HEK293 (cell line): Measurements from ENCODE around the gene ZNF17.

Experiments
- KLF10 ChIP-seq: fragments of 450-650 bp; IDR thresholded peaks from 2 replicates; pipeline ENCODE4 v1.5.1; 2018; ENCODE audit warnings: missing biosample characterization, mild to moderate bottlenecking, missing genetic modification characterization
- TF ChIP-seq, protein P1 (sequence below): fragments of 450-650 bp; formaldehyde crosslinking; IDR thresholded peaks from 2 replicates; pipeline ENCODE4 v1.5.1; 2016; ENCODE audit warnings: missing biosample characterization, missing genetic modification characterization

DNA sequence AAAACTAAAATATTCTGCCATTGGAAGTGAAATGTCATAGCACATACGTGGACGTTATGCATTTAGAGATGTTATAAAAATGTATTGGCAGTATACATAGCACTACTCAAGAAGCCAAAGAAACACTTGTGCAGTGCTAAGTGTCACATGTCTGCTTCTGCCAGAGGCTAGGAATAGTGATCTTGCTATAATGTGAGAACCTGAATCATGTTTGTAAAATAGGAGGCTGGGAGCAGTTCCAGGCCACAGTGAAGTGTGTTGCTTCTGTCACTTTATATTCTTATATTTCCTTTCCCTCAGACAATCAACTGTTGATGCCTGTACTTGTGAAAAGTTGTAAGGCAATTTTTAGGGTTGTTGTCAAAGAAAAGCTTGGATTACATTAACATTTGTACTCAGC lies 44.2 kb upstream of the ZNF17 start:
- TF ChIP-seq, protein P1, sequence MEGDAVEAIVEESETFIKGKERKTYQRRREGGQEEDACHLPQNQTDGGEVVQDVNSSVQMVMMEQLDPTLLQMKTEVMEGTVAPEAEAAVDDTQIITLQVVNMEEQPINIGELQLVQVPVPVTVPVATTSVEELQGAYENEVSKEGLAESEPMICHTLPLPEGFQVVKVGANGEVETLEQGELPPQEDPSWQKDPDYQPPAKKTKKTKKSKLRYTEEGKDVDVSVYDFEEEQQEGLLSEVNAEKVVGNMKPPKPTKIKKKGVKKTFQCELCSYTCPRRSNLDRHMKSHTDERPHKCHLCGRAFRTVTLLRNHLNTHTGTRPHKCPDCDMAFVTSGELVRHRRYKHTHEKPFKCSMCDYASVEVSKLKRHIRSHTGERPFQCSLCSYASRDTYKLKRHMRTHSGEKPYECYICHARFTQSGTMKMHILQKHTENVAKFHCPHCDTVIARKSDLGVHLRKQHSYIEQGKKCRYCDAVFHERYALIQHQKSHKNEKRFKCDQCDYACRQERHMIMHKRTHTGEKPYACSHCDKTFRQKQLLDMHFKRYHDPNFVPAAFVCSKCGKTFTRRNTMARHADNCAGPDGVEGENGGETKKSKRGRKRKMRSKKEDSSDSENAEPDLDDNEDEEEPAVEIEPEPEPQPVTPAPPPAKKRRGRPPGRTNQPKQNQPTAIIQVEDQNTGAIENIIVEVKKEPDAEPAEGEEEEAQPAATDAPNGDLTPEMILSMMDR (tag by site-specific recombination): no peak
- TF ChIP-seq KLF10: no peak
